Gastrocnemius medialis (tissue), 4 donors: ENCODE measurements around the gene MKNK2. TPM values are rescaled to one million over a fixed set of nuclear protein-coding genes. Genes with fewer than 3 reads are reported as not detected.

ENCODE experiments used
- ATAC-seq, 2 donors: fragments of 150-250 bp; one replicate each; pipeline ENCODE4 v1.9.1; 2016
- DNase-seq, 2 donors: peaks; one replicate each; pipeline ENCODE4 v3.0.0-alpha.2; 2019
- H3K27ac ChIP-seq, 4 donors: fragments of 200-600 bp; sonication (generic); 1 replicate in 1 of 4; 2 replicates in 3 of 4; pipeline ENCODE4 v1.5.1; 2016 to 2018; ENCODE audit warnings: mild to moderate bottlenecking in 2 of 4, moderate library complexity in 1 of 4
- H3K27me3 ChIP-seq, 3 donors: fragments of 200-600 bp; sonication (generic) in 2 of 3; 1 replicate in 1 of 3; 2 replicates in 2 of 3; pipeline versions ENCODE4 v1.5.1 to v1.6.0; 2016 to 2019; ENCODE audit warnings: mild to moderate bottlenecking in 1 of 3, moderate library complexity in 1 of 3
- H3K36me3 ChIP-seq, 2 donors: fragments of 200-600 bp; sonication (generic) in 1 of 2; one replicate each; pipeline ENCODE4 v1.5.1; 2017 to 2018
- H3K4me1 ChIP-seq, 2 donors: fragments of 200-600 bp; sonication (generic) in 1 of 2; one replicate each; pipeline ENCODE4 v1.5.1; 2016 to 2017; ENCODE audit warnings: mild to moderate bottlenecking in 2 of 2
- H3K4me3 ChIP-seq, 4 donors: fragments of 200-600 bp; sonication (generic) in 3 of 4; 1 replicate in 1 of 4; 2 replicates in 3 of 4; pipeline ENCODE4 v1.5.1; 2016 to 2019; ENCODE audit warnings: mild to moderate bottlenecking in 2 of 4
- H3K9me3 ChIP-seq, 3 donors: fragments of 200-600 bp; sonication (generic) in 2 of 3; 1 replicate in 1 of 3; 2 replicates in 2 of 3; pipeline ENCODE4 v1.5.1; 2016 to 2019
- POLR2A ChIP-seq, 2 donors: fragments of 450-650 bp; IDR thresholded peaks; one replicate each; pipeline ENCODE4 v1.6.1; 2017; ENCODE audit warnings: antibody characterized with exemption in 2 of 2, mild to moderate bottlenecking in 2 of 2, moderate library complexity in 2 of 2
- in situ Hi-C, 4 donors: fragments of 200-750 bp; cut with MboI; loops; one replicate each; pipeline versions ENCODE4 v1.15.0 to v1.8.0; 2017; ENCODE audit warnings: low sequenced_read_pairs in 4 of 4
- intact Hi-C: fragments of 100-400 bp; cut with DNase I; formaldehyde crosslinking; loops from one replicate; pipeline ENCODE4 v1.15.1; 2023; ENCODE audit warnings: low total_unique reads
- total RNA-seq, 4 donors: library from RNA; depleted of rRNA; stranded (reverse); fragments of >200 nt; gene quantifications; one replicate each; pipeline versions ENCODE4 v1.1.0 to v1.2.3, GENCODE V29; 2016
- TF ChIP-seq, protein P1 (sequence below), 5 experiments: fragments of 450-650 bp in 3 of 5; fragments of 200-600 bp in 2 of 5; sonication (generic) in 2 of 5; IDR thresholded peaks in 4 of 5; conservative IDR thresholded peaks in 1 of 5; 1 replicate in 4 of 5; 2 replicates in 1 of 5; pipeline ENCODE4 v1.5.1; 2016 to 2019; ENCODE audit warnings: antibody characterized with exemption in 5 of 5, mild to moderate bottlenecking in 3 of 5, moderate library complexity in 3 of 5

Gene MKNK2
- total RNA-seq, 4 donors from 2014 or later = 1,858 to 2,149 (median 1,965) TPM

DNA sequence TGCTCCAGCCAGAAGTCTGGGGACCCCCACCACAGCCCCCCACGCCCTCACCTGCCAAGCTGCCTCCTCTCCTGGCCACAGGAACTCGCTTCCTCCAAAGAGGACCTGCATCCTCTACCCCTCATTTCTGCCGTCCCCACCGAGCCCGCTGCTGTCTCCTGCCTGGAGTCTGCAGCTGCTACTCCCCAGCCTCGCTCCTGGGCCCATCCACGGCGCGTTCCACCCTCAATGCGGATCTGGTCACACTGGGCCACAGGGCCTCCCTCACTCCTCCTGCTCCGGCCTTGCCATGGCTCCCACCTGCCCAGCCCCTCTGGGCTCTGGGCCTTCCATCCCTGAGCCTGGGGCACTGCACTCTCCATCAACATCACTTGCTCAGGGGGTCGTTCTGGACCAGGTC lies 39.9 kb downstream of the MKNK2 start:
- no peak for DNase-seq
- TF ChIP-seq, protein P1, sequence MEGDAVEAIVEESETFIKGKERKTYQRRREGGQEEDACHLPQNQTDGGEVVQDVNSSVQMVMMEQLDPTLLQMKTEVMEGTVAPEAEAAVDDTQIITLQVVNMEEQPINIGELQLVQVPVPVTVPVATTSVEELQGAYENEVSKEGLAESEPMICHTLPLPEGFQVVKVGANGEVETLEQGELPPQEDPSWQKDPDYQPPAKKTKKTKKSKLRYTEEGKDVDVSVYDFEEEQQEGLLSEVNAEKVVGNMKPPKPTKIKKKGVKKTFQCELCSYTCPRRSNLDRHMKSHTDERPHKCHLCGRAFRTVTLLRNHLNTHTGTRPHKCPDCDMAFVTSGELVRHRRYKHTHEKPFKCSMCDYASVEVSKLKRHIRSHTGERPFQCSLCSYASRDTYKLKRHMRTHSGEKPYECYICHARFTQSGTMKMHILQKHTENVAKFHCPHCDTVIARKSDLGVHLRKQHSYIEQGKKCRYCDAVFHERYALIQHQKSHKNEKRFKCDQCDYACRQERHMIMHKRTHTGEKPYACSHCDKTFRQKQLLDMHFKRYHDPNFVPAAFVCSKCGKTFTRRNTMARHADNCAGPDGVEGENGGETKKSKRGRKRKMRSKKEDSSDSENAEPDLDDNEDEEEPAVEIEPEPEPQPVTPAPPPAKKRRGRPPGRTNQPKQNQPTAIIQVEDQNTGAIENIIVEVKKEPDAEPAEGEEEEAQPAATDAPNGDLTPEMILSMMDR (IDR thresholded peaks at IDR 0.05 in 4 of 5, conservative IDR thresholded peaks at IDR 0.05 in 1 of 5) = no peak
- TF ChIP-seq POLR2A (IDR thresholded peaks at IDR 0.05) = no peak
- no peak for ATAC-seq
- Histone ChIP-seq H3K9me3 (no peaks in the 10 kb centered on the region), H3K4me1 (peaks cover 10 to 22% of the 10 kb centered on the region in 2 donors), H3K27ac (no peak overlapping the region), H3K36me3 (no peaks in the 10 kb centered on the region), H3K4me3 (no peak overlapping the region), H3K27me3 (no peaks in the 10 kb centered on the region)
- in situ Hi-C loops (no loop called here), intact Hi-C loops (loop anchor here (5.0 kb wide), 1 partner anchor 84 kb away; no protein-coding TSS in a partner anchor)

DNA sequence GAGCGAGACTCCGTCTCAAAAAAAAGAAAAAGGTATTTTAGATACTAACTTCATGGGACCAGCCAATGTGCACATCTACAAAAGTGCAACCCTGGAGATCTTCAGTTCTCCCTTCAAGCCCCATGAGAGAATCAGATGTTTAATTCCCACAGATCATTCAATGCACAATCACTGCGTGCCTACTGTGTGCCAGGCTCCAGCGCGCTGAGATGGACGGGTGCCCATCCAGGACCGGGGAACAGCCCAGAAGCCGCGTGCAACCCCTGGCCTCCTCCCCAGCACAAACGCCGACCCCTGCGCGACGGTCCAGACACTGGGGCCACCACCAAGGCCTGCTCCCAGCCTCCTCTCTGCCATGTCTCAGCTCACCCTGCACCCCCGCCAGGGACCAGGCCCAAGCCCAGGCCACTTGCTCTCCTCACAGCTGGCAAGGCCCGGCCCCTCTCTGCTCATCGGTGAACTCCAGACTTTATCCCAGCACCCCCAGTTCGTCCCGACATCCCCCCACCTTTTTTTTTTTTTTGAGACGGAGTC lies 40.8 kb downstream of the MKNK2 start:
- TF ChIP-seq, protein P1 (IDR thresholded peaks at IDR 0.05 in 4 of 5, conservative IDR thresholded peaks at IDR 0.05 in 1 of 5) = no peak
- no peak for TF ChIP-seq POLR2A (IDR thresholded peaks at IDR 0.05)
- no peak for ATAC-seq
- intact Hi-C loops = loop anchor here (5.0 kb wide), 1 partner anchor 83 kb away; no protein-coding TSS in a partner anchor

DNA sequence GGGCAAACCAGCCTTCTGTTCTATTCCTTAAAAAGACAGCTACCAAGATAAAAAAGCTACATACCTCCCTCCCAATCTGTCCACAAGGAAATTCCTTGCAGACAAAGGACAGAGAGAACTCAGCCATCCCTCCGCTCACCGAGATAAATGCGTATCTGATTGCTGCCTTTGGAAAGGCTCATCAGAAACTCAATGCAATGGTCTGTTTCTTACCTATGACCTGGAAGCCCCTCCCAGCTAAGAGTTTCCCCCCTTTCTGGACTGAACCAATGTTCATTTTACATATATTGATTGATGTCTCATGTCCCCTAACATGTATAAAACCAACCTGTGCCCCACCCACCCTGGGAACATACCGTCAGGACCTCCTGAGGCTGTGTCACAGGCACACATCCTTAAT lies 47.2 kb downstream of the MKNK2 start:
- no peak for ATAC-seq
- no peaks in the 10 kb centered on the region for H3K36me3 ChIP-seq
- no peaks in the 10 kb centered on the region for H3K27me3 ChIP-seq
- TF ChIP-seq, protein P1 (IDR thresholded peaks at IDR 0.05 in 4 of 5, conservative IDR thresholded peaks at IDR 0.05 in 1 of 5) = no peak
- TF ChIP-seq POLR2A (IDR thresholded peaks at IDR 0.05) = no peak
- DNase-seq = no peak
- in situ Hi-C loops = no loop called here
- no peak overlapping the region for H3K4me3 ChIP-seq
- no peaks in the 10 kb centered on the region for H3K4me1 ChIP-seq
- no peak overlapping the region for H3K27ac ChIP-seq
- H3K9me3 ChIP-seq = no peaks in the 10 kb centered on the region
- intact Hi-C loops = no loop called here

More for the DNA sequence above, 40.8 kb downstream of the MKNK2 start:
- H3K4me1 ChIP-seq = peaks cover 9 to 20% of the 10 kb centered on the region in 2 donors
- in situ Hi-C loops = no loop called here
- no peaks in the 10 kb centered on the region for H3K9me3 ChIP-seq
- no peak overlapping the region for H3K27ac ChIP-seq
- H3K36me3 ChIP-seq = no peaks in the 10 kb centered on the region
- DNase-seq = no peak
- H3K27me3 ChIP-seq = no peaks in the 10 kb centered on the region
- no peak overlapping the region for H3K4me3 ChIP-seq

DNA sequence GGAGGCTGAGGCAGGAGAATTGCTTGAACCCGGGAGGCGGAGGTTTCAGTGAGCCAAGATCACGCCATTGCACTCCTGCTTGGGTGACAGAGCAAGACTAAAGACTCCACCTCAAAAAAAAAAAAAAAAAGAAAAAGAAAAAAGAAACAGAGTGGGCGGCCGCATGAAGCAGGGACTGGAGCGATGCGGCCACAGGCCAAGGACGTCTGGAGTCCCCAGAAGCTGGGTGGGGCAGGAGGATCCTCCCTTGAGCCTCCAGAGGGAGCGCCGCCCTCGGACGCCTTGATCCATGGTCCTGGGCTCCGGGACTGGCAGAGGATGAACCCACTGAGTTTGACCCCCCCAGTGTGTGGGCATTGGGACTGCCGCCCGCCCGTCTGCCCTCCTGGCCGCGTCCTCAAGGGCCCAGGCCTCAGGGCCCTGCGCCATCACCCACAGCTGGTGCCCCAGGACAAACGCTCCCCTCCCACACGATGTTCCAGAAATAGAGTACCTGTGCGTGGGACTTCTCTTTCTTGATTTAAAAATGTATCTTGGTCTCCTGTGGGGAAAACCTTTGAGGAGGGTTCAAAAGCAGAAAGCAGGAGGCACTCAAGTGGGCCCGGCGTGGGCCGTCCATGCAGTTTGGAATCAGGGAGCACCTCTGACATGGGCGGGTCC lies 51.1 kb downstream of the MKNK2 start:
- no peak for ATAC-seq
- H3K4me1 ChIP-seq = no peaks in the 10 kb centered on the region
- no peak overlapping the region for H3K27ac ChIP-seq

More for the DNA sequence above, 51.1 kb downstream of the MKNK2 start:
- in situ Hi-C loops (no loop called here), intact Hi-C loops (no loop called here)
- Histone ChIP-seq H3K27me3 (no peaks in the 10 kb centered on the region), H3K9me3 (no peaks in the 10 kb centered on the region), H3K36me3 (peaks cover 0 to 12% of the 10 kb centered on the region in 2 donors), H3K4me3 (no peak overlapping the region)
- TF ChIP-seq, protein P1 (IDR thresholded peaks at IDR 0.05 in 4 of 5, conservative IDR thresholded peaks at IDR 0.05 in 1 of 5) = no peak
- TF ChIP-seq POLR2A (IDR thresholded peaks at IDR 0.05) = no peak
- no peak for DNase-seq
